HepG2 (cell line): ENCODE data around the gene ABCC8. TPM values are rescaled to one million over a fixed set of nuclear protein-coding genes. Genes with fewer than 3 reads are reported as not detected.

Experiments used
- ATAC-seq: fragments of 200-7000 bp; cut with Tn5 transposase; 3 replicates; pipeline ENCODE4 v1.9.1; 2020; ENCODE audit warnings: mild to moderate bottlenecking, moderate library complexity
- BruUV-seq: library from RNA; stranded (reverse); fragments of 400-500 nt; replicated peaks from 2 replicates; lab custom pipeline; 2021; lab: Mats Ljungman, UMichigan
- CTCF ChIA-PET: fragments of 300-600 bp; formaldehyde crosslinking; extraction: SDS; loops from one replicate; lab custom pipeline; 2021; ENCODE audit warnings: low total read pairs, inconsistent platforms, low intra/inter-chr PET ratio; lab: Yijun Ruan, JAX
- POLR2A ChIA-PET: fragments of 350-600 bp; sonication (Branson Sonifier 250); formaldehyde crosslinking; loops from one replicate; lab custom pipeline; 2020; ENCODE audit warnings: antibody characterized with exemption, inconsistent platforms; lab: Yijun Ruan, JAX
- DNase-seq: peaks from one replicate; pipeline ENCODE4 v3.0.0-alpha.2; 2015; ENCODE audit warnings: low spot score
- FAIRE-seq: peaks from 3 replicates; lab custom pipeline; 2011; peaks lifted over from hg19 to GRCh38; lab: Jason Lieb, UNC
- H2AFZ ChIP-seq: one replicate; pipeline ENCODE4 v1.6.1; 2011; ENCODE audit warnings: low read length, inconsistent platforms
- H3K27ac ChIP-seq: fragments of 300-600 bp; 3 replicates; pipeline ENCODE4 v1.8.0; 2011; ENCODE audit warnings: mixed run types, mild to moderate bottlenecking, mixed read lengths, low read length, inconsistent platforms; ENCODE audit not compliant: insufficient read depth; ENCODE audit errors: extremely low read length
- H3K27me3 ChIP-seq, 2 experiments: fragments of 200-600 bp in 1 of 2; 2 replicates in 1 of 2; 3 replicates in 1 of 2; pipeline versions ENCODE4 v1.6.0 to v1.8.0; 2011; ENCODE audit warnings: low read length in 2 of 2, mild to moderate bottlenecking in 2 of 2, moderate library complexity in 2 of 2, inconsistent platforms in 1 of 2; ENCODE audit not compliant: insufficient read depth in 2 of 2, control insufficient read depth in 1 of 2
- H3K36me3 ChIP-seq, 2 experiments: fragments of 200-600 bp in 1 of 2; replicated peaks in 1 of 2; 2 replicates in 1 of 2; 3 replicates in 1 of 2; pipeline versions ENCODE4 v1.5.1 to v1.8.0; 2011; ENCODE audit warnings: low read length in 2 of 2, inconsistent platforms in 1 of 2; ENCODE audit not compliant: insufficient read depth in 2 of 2, control insufficient read depth in 1 of 2
- H3K4me1 ChIP-seq: 2 replicates; pipeline ENCODE4 v1.5.1; 2012; ENCODE audit warnings: low read length, inconsistent platforms; ENCODE audit not compliant: insufficient read depth
- H3K4me2 ChIP-seq: 2 replicates; pipeline ENCODE4 v1.6.0; 2011; ENCODE audit warnings: low read depth, low read length, inconsistent platforms
- H3K4me3 ChIP-seq, 3 experiments: fragments of 200-600 bp in 1 of 3; sonication (generic), shearing (Covaris generic) in 1 of 3; replicated peaks in 1 of 3; 2 replicates each; pipeline ENCODE4 v1.5.1; 2011 to 2016; ENCODE audit warnings: low read length in 3 of 3, inconsistent platforms in 2 of 3, low read depth in 2 of 3, mild to moderate bottlenecking in 2 of 3, control low read depth in 1 of 3, mixed read lengths in 1 of 3; ENCODE audit not compliant: insufficient read depth in 1 of 3
- H3K79me2 ChIP-seq: one replicate; pipeline ENCODE4 v1.6.1; 2011; ENCODE audit warnings: low read length, inconsistent platforms; ENCODE audit not compliant: insufficient read depth
- H3K9ac ChIP-seq: 2 replicates; pipeline ENCODE4 v1.6.0; 2011; ENCODE audit warnings: mild to moderate bottlenecking, low read depth, low read length, inconsistent platforms; ENCODE audit not compliant: insufficient read depth
- H3K9me3 ChIP-seq: 2 replicates; pipeline ENCODE4 v1.5.1; 2012; ENCODE audit warnings: mild to moderate bottlenecking, low read length
- H4K20me1 ChIP-seq: 2 replicates; pipeline ENCODE4 v1.6.0; 2011; ENCODE audit warnings: inconsistent platforms, mild to moderate bottlenecking, low read length, moderate library complexity; ENCODE audit not compliant: insufficient read depth
- ATRX ChIP-seq: sonication (generic); formaldehyde crosslinking; IDR thresholded peaks from 2 replicates; pipeline ENCODE4 v1.4.0; 2020; ENCODE audit warnings: missing genetic modification reagents, borderline replicate concordance
- CCAR2 ChIP-seq: fragments of 200-400 bp; formaldehyde crosslinking; optimal IDR thresholded peaks from 2 replicates; pipeline ENCODE3; 2018; ENCODE audit warnings: low read depth, mild to moderate bottlenecking, low read length, moderate library complexity
- GABPA ChIP-seq, 2 experiments: IDR thresholded peaks; 2 replicates each; pipeline ENCODE4 v1.6.1; 2011 to 2016; ENCODE audit warnings: low read depth in 2 of 2, low read length in 1 of 2, missing biosample characterization in 1 of 2, missing genetic modification characterization in 1 of 2
- IKZF1 ChIP-seq: fragments of 450-650 bp; IDR thresholded peaks from 2 replicates; pipeline ENCODE4 v1.7.1; 2016
- KLF16 ChIP-seq, 2 experiments: sonication (generic) in 1 of 2; formaldehyde crosslinking in 1 of 2; IDR thresholded peaks; 2 replicates each; pipeline versions ENCODE4 v1.6.1 to v1.8.0; 2016 to 2023; ENCODE audit warnings: missing genetic modification reagents in 2 of 2, missing compliant biosample characterization in 1 of 2
- NR2F6 ChIP-seq, 2 experiments: IDR thresholded peaks; 2 replicates each; pipeline ENCODE4 v1.6.1; 2016; ENCODE audit warnings: antibody characterized with exemption in 1 of 2, mild to moderate bottlenecking in 1 of 2
- SPEN ChIP-seq: sonication (generic); formaldehyde crosslinking; IDR thresholded peaks from 2 replicates; pipeline ENCODE4 v1.5.1; 2020; ENCODE audit warnings: low read depth, mild to moderate bottlenecking, missing genetic modification reagents
- STAG1 ChIP-seq: sonication (generic); formaldehyde crosslinking; IDR thresholded peaks from 2 replicates; pipeline ENCODE4 v1.4.0; 2020; ENCODE audit warnings: missing genetic modification reagents
- ZNF619 ChIP-seq: sonication (generic); formaldehyde crosslinking; IDR thresholded peaks from 2 replicates; pipeline ENCODE4 v1.4.0; 2020; ENCODE audit warnings: mild to moderate bottlenecking, missing genetic modification reagents
- WGBS: methylation state at CpG from one replicate; pipeline ENCODE4 v1.1.6; 2017; ENCODE audit warnings: low lambda C conversion rate; 5-methylcytosine and 5-hydroxymethylcytosine counted together
- in situ Hi-C: cut with HindIII; loops from 2 replicates; pipeline ENCODE4 v1.10.0; 2017; ENCODE audit warnings: low pct_unique_long_range_greater_than_20kb; ENCODE audit not compliant: extremely low pct_ligation_motif_present
- intact Hi-C: fragments of 100-400 bp; cut with micrococcal nuclease; formaldehyde crosslinking; loops from one replicate; pipeline ENCODE4 v1.10.0; 2022; ENCODE audit not compliant: unreplicated experiment
- polyA plus RNA-seq, 8 experiments: library from polyadenylated mRNA; depleted of rRNA in 3 of 8; stranded (reverse) in 7 of 8; unstranded in 1 of 8; fragments of >200 nt; fragmentation: Illumina TruSeq in 4 of 8; extraction: Trizol in 4 of 8; gene quantifications; 2 replicates each; pipeline versions ENCODE4 v1.2.1 to v1.2.3, GENCODE V29; 2011 to 2016; ENCODE audit warnings: low read depth in 4 of 8, missing spikeins in 1 of 8, mixed read lengths in 1 of 8; ENCODE audit not compliant: insufficient read depth in 1 of 8
- total RNA-seq, 5 experiments: library from RNA; depleted of rRNA; stranded (reverse); fragments of >200 nt; fragmentation: Illumina TruSeq; extraction: Trizol; gene quantifications; 2 replicates each; pipeline ENCODE4 v1.2.3, GENCODE V29; 2016; ENCODE audit warnings: low read depth in 1 of 5
- TF ChIP-seq, protein P1 (sequence below): sonication (generic); formaldehyde crosslinking; IDR thresholded peaks from 2 replicates; pipeline ENCODE4 v1.8.0; 2022; ENCODE audit warnings: missing genetic modification reagents, mild to moderate bottlenecking, borderline replicate concordance
- TF ChIP-seq, protein P2 (sequence below): sonication (generic); formaldehyde crosslinking; IDR thresholded peaks from 2 replicates; pipeline ENCODE4 v1.4.0; 2020; ENCODE audit warnings: missing genetic modification reagents
- TF ChIP-seq, protein P3 (sequence below): sonication (generic); formaldehyde crosslinking; IDR thresholded peaks from 2 replicates; pipeline ENCODE4 v1.8.0; 2022; ENCODE audit warnings: missing genetic modification reagents, mild to moderate bottlenecking, inconsistent platforms, borderline replicate concordance

Gene ABCC8
- total and polyA plus RNA-seq, 2 of the 13 experiments (the other 11 are each of a cell fraction or from before 2014, with no cell fraction given), result not detected

GRCh38 chr11:17415523-17416104 lies 61.0 kb downstream of the ABCC8 start:
- Histone ChIP-seq H2AFZ (no peak overlapping the region), H4K20me1 (no peaks in the 10 kb centered on the region), H3K9ac (no peak overlapping the region), H3K27ac (no peak overlapping the region), H3K4me1 (peaks cover 10% of the 10 kb centered on the region), H3K36me3 (no peaks in the 10 kb centered on the region), H3K79me2 (no peaks in the 10 kb centered on the region), H3K4me3 (no peak overlapping the region), H3K4me2 (no peak overlapping the region), H3K9me3 (no peaks in the 10 kb centered on the region), H3K27me3 (peaks cover 0 to 13% of the 10 kb centered on the region in 2 experiments; a peak in 2 of 5 replicates)
- ATAC-seq (no peak), FAIRE-seq (no peak), DNase-seq (no peak)
- TF ChIP-seq NR2F6 (IDR thresholded peaks at IDR 0.05), result no peak
- TF ChIP-seq NR2F6 (CRISPR knock-in tag; IDR thresholded peaks at IDR 0.05), result no peak
- no peak for TF ChIP-seq SPEN (CRISPR knock-in tag)
- TF ChIP-seq IKZF1, result no peak
- TF ChIP-seq ATRX (CRISPR knock-in tag), result no peak
- TF ChIP-seq STAG1 (CRISPR knock-in tag), result no peak
- no peak for TF ChIP-seq CCAR2
- TF ChIP-seq, protein P1, sequence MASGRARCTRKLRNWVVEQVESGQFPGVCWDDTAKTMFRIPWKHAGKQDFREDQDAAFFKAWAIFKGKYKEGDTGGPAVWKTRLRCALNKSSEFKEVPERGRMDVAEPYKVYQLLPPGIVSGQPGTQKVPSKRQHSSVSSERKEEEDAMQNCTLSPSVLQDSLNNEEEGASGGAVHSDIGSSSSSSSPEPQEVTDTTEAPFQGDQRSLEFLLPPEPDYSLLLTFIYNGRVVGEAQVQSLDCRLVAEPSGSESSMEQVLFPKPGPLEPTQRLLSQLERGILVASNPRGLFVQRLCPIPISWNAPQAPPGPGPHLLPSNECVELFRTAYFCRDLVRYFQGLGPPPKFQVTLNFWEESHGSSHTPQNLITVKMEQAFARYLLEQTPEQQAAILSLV (CRISPR knock-in tag), result no peak
- TF ChIP-seq, protein P2, sequence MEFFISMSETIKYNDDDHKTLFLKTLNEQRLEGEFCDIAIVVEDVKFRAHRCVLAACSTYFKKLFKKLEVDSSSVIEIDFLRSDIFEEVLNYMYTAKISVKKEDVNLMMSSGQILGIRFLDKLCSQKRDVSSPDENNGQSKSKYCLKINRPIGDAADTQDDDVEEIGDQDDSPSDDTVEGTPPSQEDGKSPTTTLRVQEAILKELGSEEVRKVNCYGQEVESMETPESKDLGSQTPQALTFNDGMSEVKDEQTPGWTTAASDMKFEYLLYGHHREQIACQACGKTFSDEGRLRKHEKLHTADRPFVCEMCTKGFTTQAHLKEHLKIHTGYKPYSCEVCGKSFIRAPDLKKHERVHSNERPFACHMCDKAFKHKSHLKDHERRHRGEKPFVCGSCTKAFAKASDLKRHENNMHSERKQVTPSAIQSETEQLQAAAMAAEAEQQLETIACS, result no peak
- no peak for TF ChIP-seq KLF16 (CRISPR knock-in tag; IDR thresholded peaks at IDR 0.05)
- no peak for TF ChIP-seq GABPA (IDR thresholded peaks at IDR 0.05; ENCODE audit: low read depth, low read length)
- no peak for TF ChIP-seq GABPA (CRISPR knock-in tag; IDR thresholded peaks at IDR 0.05; ENCODE audit: low read depth)
- TF ChIP-seq, protein P3, sequence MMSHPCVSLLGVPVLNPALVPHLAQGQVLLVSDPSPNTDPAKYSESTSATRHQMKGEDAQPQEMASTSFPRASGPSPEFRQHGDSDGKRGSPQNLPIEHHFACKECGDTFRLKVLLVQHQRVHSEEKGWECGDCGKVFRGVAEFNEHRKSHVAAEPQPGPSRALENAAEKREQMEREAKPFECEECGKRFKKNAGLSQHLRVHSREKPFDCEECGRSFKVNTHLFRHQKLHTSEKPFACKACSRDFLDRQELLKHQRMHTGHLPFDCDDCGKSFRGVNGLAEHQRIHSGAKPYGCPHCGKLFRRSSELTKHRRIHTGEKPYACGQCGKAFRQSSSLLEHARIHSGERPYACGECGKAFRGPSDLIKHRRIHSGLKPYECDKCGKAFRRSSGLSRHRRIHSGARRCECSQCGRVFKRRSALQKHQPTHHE (CRISPR knock-in tag), result no peak
- TF ChIP-seq ZNF619 (CRISPR knock-in tag), result no peak
- ChIA-PET POLR2A (no interaction called here), CTCF (no interaction called here)
- in situ Hi-C loops, result no loop called here
- BruUV-seq, result no TSS peak
- intact Hi-C loops, result no loop called here
- WGBS, result 0% methylated on average over 1 of the region's 6 CpGs
